ENCODE results near the gene SEC16B.

GRCh38 chr1:177928952-177929351 is 40.9 kb downstream of the SEC16B start:
- TF ChIP-seq CTCF (IDR thresholded peaks at IDR 0.05) (no peak), POLR2A (IDR thresholded peaks at IDR 0.05) (no peak)
